Memory B cell (primary cell): ENCODE results near the gene PRSS22.

Experiments used
- ATAC-seq: fragments of 150-1000 bp; cut with Tn5 transposase; 2 replicates; pipeline ENCODE4 v1.10.0; 2021; ENCODE audit warnings: low read depth, mild to moderate bottlenecking, moderate library complexity
- DNase-seq, 2 donors: peaks; one replicate each; pipeline ENCODE4 v3.0.0; 2022; ENCODE audit warnings: low spot score in 2 of 2
- H3K27ac Mint-ChIP-seq: one replicate; pipeline ENCODE4 v1.8.0; 2022; ENCODE audit warnings: mild to moderate bottlenecking, moderate library complexity, mixed read lengths
- H3K27me3 Mint-ChIP-seq: one replicate; pipeline ENCODE4 v1.8.0; 2022; ENCODE audit warnings: mixed read lengths
- H3K36me3 Mint-ChIP-seq: one replicate; pipeline ENCODE4 v1.8.0; 2022; ENCODE audit warnings: mild to moderate bottlenecking, mixed read lengths
- H3K4me1 Mint-ChIP-seq: one replicate; pipeline ENCODE4 v1.8.0; 2022; ENCODE audit warnings: mixed read lengths
- H3K4me3 Mint-ChIP-seq: one replicate; pipeline ENCODE4 v1.8.0; 2022; ENCODE audit warnings: mild to moderate bottlenecking, moderate library complexity, mixed read lengths
- H3K9me3 Mint-ChIP-seq: one replicate; pipeline ENCODE4 v1.8.0; 2022; ENCODE audit warnings: mixed read lengths

PRSS22 gene

DNA sequence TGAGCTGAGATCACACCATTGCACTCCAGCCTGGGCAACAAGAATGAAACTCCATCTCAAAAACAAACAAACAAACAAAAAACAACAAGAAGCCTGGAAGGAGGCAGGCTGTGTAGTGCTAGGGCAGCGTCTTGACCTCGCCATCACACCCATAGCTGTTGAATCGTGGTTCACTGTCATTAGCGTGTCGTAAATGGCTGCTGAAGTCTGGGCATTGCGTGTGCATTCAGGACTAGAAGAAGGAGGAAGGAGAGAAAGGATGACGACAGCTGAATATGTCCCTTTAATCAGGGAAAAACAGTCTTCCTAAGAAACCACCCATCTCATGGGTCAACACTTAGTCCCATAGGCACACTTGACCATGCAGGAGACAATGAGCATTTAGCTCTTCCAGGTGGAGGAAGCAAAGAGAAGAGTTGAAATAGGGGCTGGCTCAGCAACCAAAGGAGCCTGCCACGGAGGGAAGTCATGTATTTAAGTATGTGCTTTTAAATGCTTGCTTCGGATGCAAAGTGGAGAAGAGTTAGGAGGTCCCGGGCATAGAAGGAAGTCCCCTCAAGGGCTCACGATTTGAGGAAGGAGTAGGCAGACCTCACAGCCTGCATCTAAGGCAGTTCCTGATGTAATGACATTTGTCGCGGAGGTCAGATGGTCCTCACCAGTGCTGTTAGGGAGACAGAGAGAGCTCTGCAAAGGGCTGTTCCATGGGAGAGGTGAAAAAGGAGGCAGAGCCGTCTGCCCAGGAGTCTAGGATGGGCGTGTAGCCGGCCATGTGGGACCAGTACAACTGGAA lies 8.8 kb downstream of the PRSS22 start:
- no peak overlapping the region for H3K27ac Mint-ChIP-seq
- DNase-seq (no peak), ATAC-seq (no peak)
- peaks cover 4% of the 10 kb centered on the region for H3K9me3 Mint-ChIP-seq
- H3K4me3 Mint-ChIP-seq: no peak overlapping the region
- no peaks in the 10 kb centered on the region for H3K4me1 Mint-ChIP-seq
- peaks cover 22% of the 10 kb centered on the region for H3K27me3 Mint-ChIP-seq
- H3K36me3 Mint-ChIP-seq: peaks cover 2% of the 10 kb centered on the region

DNA sequence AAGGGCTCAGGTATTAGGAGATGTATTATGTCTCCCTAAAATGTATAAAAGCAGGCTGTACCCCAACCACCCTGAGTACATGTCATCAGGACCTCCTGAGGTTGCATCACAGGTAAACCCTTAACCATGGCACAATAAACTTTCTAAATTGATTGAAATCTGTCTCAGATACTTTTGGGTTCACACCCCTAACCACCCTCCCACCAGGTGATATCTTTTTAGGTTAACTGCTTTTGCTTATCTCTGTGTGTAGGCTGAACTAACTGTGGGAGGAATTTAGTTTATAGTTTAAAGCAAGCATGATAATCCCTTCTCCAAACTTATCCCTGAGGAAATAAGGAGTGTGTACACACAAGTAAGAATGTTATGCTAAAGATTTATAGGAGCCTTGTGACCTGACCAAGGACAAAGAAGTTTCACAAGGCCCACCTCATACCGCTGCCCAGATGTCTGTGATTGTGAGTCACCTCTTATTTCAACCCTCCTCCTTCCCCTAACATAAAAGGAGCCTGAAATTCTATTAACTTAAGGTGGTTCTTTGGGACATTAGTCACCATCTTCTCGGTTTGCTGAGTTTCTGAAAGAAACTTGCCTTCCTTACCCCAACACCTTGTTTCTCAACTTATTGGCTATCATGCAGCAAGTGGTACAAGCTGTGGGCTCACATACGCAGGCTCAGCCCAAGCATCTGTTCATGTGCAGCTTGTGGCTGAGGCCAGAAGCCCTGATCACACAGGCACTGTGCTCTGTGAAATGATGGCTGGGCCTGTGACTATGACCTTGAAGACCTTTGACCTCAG lies 11.3 kb downstream of the PRSS22 start:
- H3K36me3 Mint-ChIP-seq: peaks cover 2% of the 10 kb centered on the region
- peaks cover 2% of the 10 kb centered on the region for H3K9me3 Mint-ChIP-seq
- H3K4me3 Mint-ChIP-seq: no peak overlapping the region
- H3K4me1 Mint-ChIP-seq: no peaks in the 10 kb centered on the region
- H3K27ac Mint-ChIP-seq: no peak overlapping the region
- H3K27me3 Mint-ChIP-seq: peaks cover 21% of the 10 kb centered on the region
- ATAC-seq (no peak), DNase-seq (no peak)

GRCh38 chr16:2845116-2845515 lies 12.9 kb downstream of the PRSS22 start:
- Mint-ChIP-seq H3K9me3 (peaks cover 2% of the 10 kb centered on the region), H3K27ac (no peak overlapping the region), H3K27me3 (peaks cover 14% of the 10 kb centered on the region), H3K4me3 (no peak overlapping the region), H3K4me1 (peaks cover 2% of the 10 kb centered on the region), H3K36me3 (peaks cover 2% of the 10 kb centered on the region)
- ATAC-seq (no peak), DNase-seq (no peak)

DNA sequence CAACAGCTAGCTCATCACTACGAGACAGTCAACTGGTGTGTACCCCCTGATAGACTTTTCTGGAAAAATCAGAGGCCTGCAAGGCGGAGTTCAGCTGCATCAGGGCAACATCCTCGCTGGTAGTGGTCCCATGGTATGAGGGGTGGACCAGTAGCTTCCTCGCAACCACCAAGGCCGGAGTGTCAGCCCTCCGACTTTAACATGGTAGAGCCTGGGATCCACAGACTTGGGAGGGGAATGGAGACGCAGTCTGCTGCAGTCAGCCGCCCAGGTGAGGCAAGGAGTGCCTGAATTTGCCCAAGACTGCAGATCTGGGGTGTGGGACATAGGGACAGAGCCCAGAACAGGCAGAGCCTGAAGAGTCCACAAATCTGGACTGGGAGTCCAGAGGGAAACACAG lies 14.4 kb downstream of the PRSS22 start:
- Mint-ChIP-seq H3K4me1 (peaks cover 2% of the 10 kb centered on the region), H3K36me3 (peaks cover 2% of the 10 kb centered on the region), H3K4me3 (no peak overlapping the region), H3K27ac (no peak overlapping the region), H3K9me3 (peaks cover 2% of the 10 kb centered on the region), H3K27me3 (peaks cover 5% of the 10 kb centered on the region)
- no peak for DNase-seq
- no peak for ATAC-seq

DNA sequence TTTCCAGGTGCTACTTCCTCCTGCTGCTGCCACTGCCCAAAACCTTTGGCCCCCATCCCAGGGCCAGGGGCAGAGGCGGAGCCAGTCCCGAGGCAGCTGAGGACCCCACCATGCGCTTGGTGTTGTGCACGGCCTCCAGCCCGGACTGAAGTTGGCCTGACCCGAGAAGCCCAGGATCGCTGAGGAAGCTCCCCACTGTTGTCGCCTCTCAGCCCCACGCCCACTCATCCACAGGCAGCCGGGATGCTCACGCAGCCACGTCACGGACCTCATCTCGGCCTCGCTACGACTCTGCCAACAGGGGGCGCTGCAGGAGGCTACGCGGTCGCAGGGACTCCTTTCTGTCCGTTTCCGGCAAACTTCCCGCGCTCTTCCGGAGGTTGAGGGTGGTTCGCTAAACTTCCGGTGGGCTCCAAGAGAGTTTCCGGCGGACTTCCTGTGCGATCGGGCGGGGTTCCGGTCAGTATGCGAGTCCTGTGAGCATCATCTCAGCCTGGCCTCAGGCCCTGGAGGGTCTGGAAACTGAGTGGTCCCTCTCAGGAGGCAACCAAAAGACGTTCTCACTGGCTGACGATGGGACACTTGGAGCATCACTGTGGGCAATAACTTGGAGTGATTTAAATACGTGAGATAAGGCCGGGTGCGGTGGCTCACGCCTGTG lies 15.5 kb downstream of the PRSS22 start:
- H3K36me3 Mint-ChIP-seq: peaks cover 2% of the 10 kb centered on the region
- H3K4me1 Mint-ChIP-seq: peaks cover 3% of the 10 kb centered on the region
- H3K27ac Mint-ChIP-seq: no peak overlapping the region
- H3K27me3 Mint-ChIP-seq: peaks cover 10% of the 10 kb centered on the region
- H3K4me3 Mint-ChIP-seq: no peak overlapping the region
- H3K9me3 Mint-ChIP-seq: peaks cover 2% of the 10 kb centered on the region
- DNase-seq: no peak
- ATAC-seq: no peak

DNA sequence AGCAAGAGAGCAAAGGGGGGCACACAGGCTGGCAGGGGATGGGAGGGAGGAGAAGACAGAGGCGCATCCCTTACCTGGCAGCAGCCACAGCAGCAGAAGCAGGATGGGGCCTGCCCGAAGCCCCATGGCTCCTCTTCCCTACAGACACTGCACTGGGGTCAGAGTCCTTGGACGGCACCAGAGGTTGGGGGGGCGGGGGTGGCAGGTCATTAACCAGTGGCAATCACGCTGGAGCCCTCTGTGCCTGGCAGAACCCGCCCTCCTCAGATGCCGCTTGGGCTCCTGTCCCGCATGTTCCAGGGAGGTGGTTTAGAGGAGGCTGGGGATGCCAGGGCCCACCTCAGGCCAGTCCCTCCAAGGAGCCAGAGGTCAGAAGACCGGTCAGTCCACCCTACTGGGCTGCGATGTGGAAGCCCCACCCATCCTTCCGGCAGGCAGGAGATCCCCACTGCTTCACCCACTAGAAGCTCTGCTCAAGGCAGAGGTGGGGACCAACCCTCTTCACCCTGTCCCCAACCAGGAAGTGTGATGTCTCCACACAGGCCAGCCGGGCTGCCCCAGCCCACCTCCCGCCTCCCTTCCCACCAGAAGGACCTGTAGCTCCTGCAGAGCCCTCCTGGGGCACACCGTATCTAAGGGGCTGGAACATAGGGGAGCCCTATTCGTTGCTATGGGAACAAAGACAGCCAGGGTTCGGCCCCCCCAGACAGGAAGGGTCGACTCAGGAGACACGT lies 16.2 kb downstream of the PRSS22 start:
- no peak overlapping the region for H3K27ac Mint-ChIP-seq
- peaks cover 8% of the 10 kb centered on the region for H3K4me1 Mint-ChIP-seq
- DNase-seq (no peak), ATAC-seq (no peak)
- no peaks in the 10 kb centered on the region for H3K9me3 Mint-ChIP-seq
- H3K27me3 Mint-ChIP-seq: peaks cover 12% of the 10 kb centered on the region
- H3K4me3 Mint-ChIP-seq: no peak overlapping the region
- peaks cover 2% of the 10 kb centered on the region for H3K36me3 Mint-ChIP-seq

- H3K27ac Mint-ChIP-seq: no peak overlapping the region
- ATAC-seq (no peak), DNase-seq (no peak)
- H3K36me3 Mint-ChIP-seq: peaks cover 2% of the 10 kb centered on the region
- peaks cover 8% of the 10 kb centered on the region for H3K4me1 Mint-ChIP-seq
- H3K4me3 Mint-ChIP-seq: no peak overlapping the region
- H3K27me3 Mint-ChIP-seq: peaks cover 14% of the 10 kb centered on the region
- no peaks in the 10 kb centered on the region for H3K9me3 Mint-ChIP-seq
These were observed 17.1 kb downstream of the PRSS22 start for GRCh38 chr16:2840914-2841313.

- Mint-ChIP-seq H3K36me3 (no peaks in the 10 kb centered on the region), H3K9me3 (no peaks in the 10 kb centered on the region), H3K4me1 (peaks cover 8% of the 10 kb centered on the region), H3K27me3 (peaks cover 17% of the 10 kb centered on the region), H3K27ac (no peak overlapping the region), H3K4me3 (no peak overlapping the region)
- ATAC-seq (no peak), DNase-seq (no peak)
These were observed 18.1 kb downstream of the PRSS22 start for GRCh38 chr16:2839650-2840450.

DNA sequence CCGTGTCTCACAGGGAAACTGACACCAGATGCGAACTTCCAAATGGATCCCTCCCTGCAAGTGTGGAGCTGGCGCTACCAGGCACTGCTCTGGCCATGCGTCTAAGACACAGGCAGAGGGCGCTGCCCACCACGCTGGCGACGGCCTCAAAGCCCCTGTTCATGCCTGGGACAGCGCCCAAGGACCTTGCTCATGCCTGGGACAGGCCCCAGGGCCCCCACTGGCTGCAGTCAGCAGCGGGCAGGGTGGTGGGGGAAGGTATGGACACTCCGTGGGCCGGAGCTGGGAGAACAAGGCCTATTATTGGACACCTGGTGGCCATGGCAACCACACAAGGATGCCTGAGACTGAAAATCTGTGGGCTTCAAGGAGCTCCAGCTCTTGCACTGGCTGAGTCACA lies 19.0 kb downstream of the PRSS22 start:
- ATAC-seq: peak; percentile 54
- H3K9me3 Mint-ChIP-seq: no peaks in the 10 kb centered on the region
- H3K4me3 Mint-ChIP-seq: no peak overlapping the region
- no peak for DNase-seq
- H3K4me1 Mint-ChIP-seq: peaks cover 8% of the 10 kb centered on the region
- H3K27ac Mint-ChIP-seq: no peak overlapping the region
- H3K36me3 Mint-ChIP-seq: no peaks in the 10 kb centered on the region
- H3K27me3 Mint-ChIP-seq: peaks cover 21% of the 10 kb centered on the region

GRCh38 chr16:2836646-2837508 lies 21.1 kb downstream of the PRSS22 start:
- no peaks in the 10 kb centered on the region for H3K36me3 Mint-ChIP-seq
- H3K4me3 Mint-ChIP-seq: no peak overlapping the region
- DNase-seq (no peak), ATAC-seq (no peak)
- H3K9me3 Mint-ChIP-seq: no peaks in the 10 kb centered on the region
- H3K4me1 Mint-ChIP-seq: peaks cover 8% of the 10 kb centered on the region
- H3K27ac Mint-ChIP-seq: no peak overlapping the region
- peaks cover 27% of the 10 kb centered on the region for H3K27me3 Mint-ChIP-seq

DNA sequence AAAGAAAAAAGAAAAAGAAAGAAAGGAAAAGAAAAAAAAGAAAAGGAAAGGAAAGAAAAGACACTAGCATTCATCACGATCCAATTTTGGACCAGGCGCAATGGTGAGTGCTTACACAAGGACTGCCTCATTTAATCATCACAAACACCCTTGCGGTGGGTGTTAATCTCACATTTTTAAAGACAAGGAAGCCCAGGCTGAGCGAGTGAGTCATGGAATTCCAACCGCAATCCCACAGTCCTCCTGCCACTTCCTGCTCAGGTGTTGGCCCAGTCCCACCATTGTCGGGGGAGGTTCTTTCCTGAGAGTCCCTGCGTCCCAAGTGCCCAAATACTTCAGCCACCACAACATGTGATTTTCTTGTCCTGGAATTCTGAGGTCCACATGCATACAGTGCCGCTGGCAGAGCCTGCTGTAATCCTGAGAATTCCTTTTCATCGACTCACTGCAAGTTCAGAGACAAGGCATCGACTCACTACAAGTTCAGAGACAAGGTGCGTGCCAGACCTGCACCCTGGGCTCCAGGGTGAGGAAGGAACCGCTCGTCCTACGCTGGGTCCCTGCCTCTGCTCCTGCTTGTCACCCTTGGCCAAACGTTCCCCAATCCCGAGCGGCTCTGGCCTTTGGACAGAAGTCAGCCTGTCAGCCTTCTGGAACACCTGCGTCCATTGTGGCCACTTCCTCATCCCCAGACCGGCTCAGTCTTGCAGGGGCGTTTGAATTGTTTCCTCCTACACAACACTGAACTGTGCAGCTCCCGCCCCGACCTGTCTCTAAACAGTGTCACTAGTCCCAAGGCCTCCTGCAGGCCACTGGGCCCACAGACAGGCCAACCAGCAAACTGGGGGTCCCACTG lies 22.1 kb downstream of the PRSS22 start:
- Mint-ChIP-seq H3K27me3 (peaks cover 30% of the 10 kb centered on the region), H3K4me3 (no peak overlapping the region), H3K9me3 (no peaks in the 10 kb centered on the region), H3K4me1 (peaks cover 6% of the 10 kb centered on the region), H3K27ac (no peak overlapping the region), H3K36me3 (no peaks in the 10 kb centered on the region)
- ATAC-seq (no peak), DNase-seq (no peak)

GRCh38 chr16:2834968-2835367 lies 23.0 kb downstream of the PRSS22 start:
- ATAC-seq: no peak
- Mint-ChIP-seq H3K27me3 (peaks cover 33% of the 10 kb centered on the region), H3K9me3 (no peaks in the 10 kb centered on the region), H3K4me1 (peaks cover 6% of the 10 kb centered on the region), H3K4me3 (no peak overlapping the region), H3K27ac (no peak overlapping the region), H3K36me3 (no peaks in the 10 kb centered on the region)
- DNase-seq: no peak
